SK-N-SH (cell line): ENCODE data around the gene ARHGAP8. TPM values are rescaled to one million over a fixed set of nuclear protein-coding genes. Genes with fewer than 3 reads are reported as not detected.

ENCODE experiments used
- CTCF ChIA-PET: fragments of 300-600, 350-600 bp; formaldehyde crosslinking; extraction: SDS; loops from one replicate; lab custom pipeline; 2021; lab: Yijun Ruan, JAX
- POLR2A ChIA-PET: fragments of 350-600 bp; sonication (Branson Sonifier 250); formaldehyde crosslinking; extraction: SDS; loops from one replicate; lab custom pipeline; 2020; ENCODE audit warnings: antibody characterized with exemption, inconsistent platforms; lab: Yijun Ruan, JAX
- DNase-seq: peaks from one replicate; pipeline ENCODE4 v3.0.0; 2012
- H2AFZ ChIP-seq: fragments of 200-600 bp; sonication (generic); 2 replicates; pipeline ENCODE4 v1.8.1; 2016; ENCODE audit warnings: antibody characterized with exemption, mild to moderate bottlenecking, low read depth
- H3F3A ChIP-seq: fragments of 200-600 bp; sonication (generic); replicated peaks from 2 replicates; pipeline ENCODE3; 2016; ENCODE audit warnings: antibody characterized with exemption, mild to moderate bottlenecking; ENCODE audit not compliant: insufficient read depth
- H3K27ac ChIP-seq, 2 experiments: fragments of 200-500 bp in 1 of 2; fragments of 200-600 bp in 1 of 2; sonication (Bioruptor generic) in 1 of 2; sonication (generic), shearing (Covaris generic) in 1 of 2; 2 replicates each; pipeline versions ENCODE4 v1.5.1 to v1.6.1; 2014 to 2016; ENCODE audit warnings: low read depth in 2 of 2, inconsistent platforms in 1 of 2, low read length in 1 of 2, mild to moderate bottlenecking in 1 of 2, mixed read lengths in 1 of 2
- H3K27me3 ChIP-seq: fragments of 200-600 bp; sonication (generic), shearing (Covaris generic); 2 replicates; pipeline ENCODE4 v1.6.1; 2016; ENCODE audit warnings: mixed run types; ENCODE audit not compliant: insufficient read depth
- H3K36me3 ChIP-seq, 2 experiments: fragments of 200-500 bp in 1 of 2; fragments of 200-600 bp in 1 of 2; sonication (Bioruptor generic) in 1 of 2; sonication (generic) in 1 of 2; replicated peaks in 1 of 2; 2 replicates each; pipeline versions ENCODE3 to v1.5.1; 2014 to 2016; ENCODE audit warnings: low read length in 1 of 2, mild to moderate bottlenecking in 1 of 2; ENCODE audit not compliant: insufficient read depth in 2 of 2, control insufficient read depth in 1 of 2
- H3K4me1 ChIP-seq, 2 experiments: fragments of 200-500 bp in 1 of 2; fragments of 200-600 bp in 1 of 2; sonication (Bioruptor generic) in 1 of 2; sonication (generic), shearing (Covaris generic) in 1 of 2; 2 replicates each; pipeline versions ENCODE4 v1.5.1 to v1.6.1; 2014 to 2016; ENCODE audit warnings: low read depth in 1 of 2, low read length in 1 of 2, mixed run types in 1 of 2; ENCODE audit not compliant: insufficient read depth in 2 of 2, control insufficient read depth in 1 of 2
- H3K4me2 ChIP-seq: fragments of 200-600 bp; sonication (generic), shearing (Covaris generic); 2 replicates; pipeline ENCODE4 v1.6.1; 2017; ENCODE audit warnings: mixed run types
- H3K4me3 ChIP-seq, 2 experiments: fragments of 200-500 bp in 1 of 2; fragments of 200-600 bp in 1 of 2; sonication (Bioruptor generic) in 1 of 2; sonication (generic), shearing (Covaris generic) in 1 of 2; 2 replicates each; pipeline versions ENCODE4 v1.5.1 to v1.8.1; 2014 to 2016; ENCODE audit warnings: low read depth in 2 of 2, inconsistent platforms in 1 of 2, low read length in 1 of 2, mild to moderate bottlenecking in 1 of 2, mixed read lengths in 1 of 2, moderate library complexity in 1 of 2
- H3K79me2 ChIP-seq: fragments of 200-600 bp; sonication (generic); 2 replicates; pipeline ENCODE4 v1.8.1; 2017; ENCODE audit warnings: mild to moderate bottlenecking; ENCODE audit not compliant: insufficient read depth
- H3K9ac ChIP-seq: fragments of 200-600 bp; sonication (generic); 2 replicates; pipeline ENCODE4 v1.6.1; 2017; ENCODE audit warnings: mixed run types
- H3K9me2 ChIP-seq: fragments of 200-600 bp; sonication (generic); 2 replicates; pipeline ENCODE4 v1.6.1; 2017; ENCODE audit warnings: mixed run types
- H3K9me3 ChIP-seq: fragments of 200-600 bp; sonication (generic); 2 replicates; pipeline ENCODE4 v1.6.1; 2017; ENCODE audit warnings: mixed run types, mild to moderate bottlenecking, moderate library complexity
- H4K20me1 ChIP-seq: fragments of 200-600 bp; sonication (generic); 2 replicates; pipeline ENCODE4 v1.6.1; 2017; ENCODE audit warnings: mild to moderate bottlenecking, mixed run types; ENCODE audit not compliant: insufficient read depth
- CHD2 ChIP-seq: fragments of 150-350 bp; IDR thresholded peaks from 2 replicates; pipeline ENCODE4 v1.6.1; 2018; ENCODE audit warnings: low read length; ENCODE audit not compliant: partially characterized antibody
- EP300 ChIP-seq, 2 experiments: IDR thresholded peaks; 2 replicates each; pipeline versions ENCODE4 v1.4.0 to v1.6.1; 2012; ENCODE audit warnings: borderline replicate concordance in 1 of 2, low read depth in 1 of 2, low read length in 1 of 2
- EZH2phosphoT487 ChIP-seq: fragments of 200-600 bp; sonication (generic); IDR thresholded peaks from 2 replicates; pipeline ENCODE4 v1.6.1; 2017; ENCODE audit warnings: low read depth, mixed run types, mild to moderate bottlenecking, antibody characterized with exemption, moderate library complexity, borderline replicate concordance
- FOSL2 ChIP-seq: IDR thresholded peaks from 2 replicates; pipeline ENCODE4 v1.4.0; 2012; ENCODE audit warnings: low read depth, mild to moderate bottlenecking, moderate library complexity, borderline replicate concordance
- GATA2 ChIP-seq: sonication (generic); formaldehyde crosslinking; IDR thresholded peaks from 2 replicates; pipeline ENCODE4 v1.5.0; 2020; ENCODE audit warnings: mild to moderate bottlenecking, missing genetic modification reagents
- IRF3 ChIP-seq: fragments of 150-350 bp; IDR thresholded peaks from 2 replicates; pipeline ENCODE4 v1.6.1; 2016; ENCODE audit warnings: mild to moderate bottlenecking, low read depth, low read length
- RAD21 ChIP-seq: IDR thresholded peaks from 2 replicates; pipeline ENCODE4 v1.6.1; 2012; ENCODE audit warnings: mild to moderate bottlenecking, low read length
- RCOR1 ChIP-seq: fragments of 150-350 bp; IDR thresholded peaks from 2 replicates; pipeline ENCODE4 v1.6.1; 2017; ENCODE audit warnings: antibody characterized with exemption, low read length
- RFX5 ChIP-seq: IDR thresholded peaks from 2 replicates; pipeline ENCODE4 v1.6.1; 2012; ENCODE audit warnings: mild to moderate bottlenecking, improper control_type of control experiment, low read length
- SMC3 ChIP-seq: IDR thresholded peaks from 2 replicates; pipeline ENCODE4 v1.6.1; 2012; ENCODE audit warnings: low read depth, low read length, improper control_type of control experiment
- TAF1 ChIP-seq: IDR thresholded peaks from 2 replicates; pipeline ENCODE4 v1.6.1; 2012; ENCODE audit warnings: low read depth, mild to moderate bottlenecking, low read length, moderate library complexity, borderline replicate concordance
- TEAD4 ChIP-seq: IDR thresholded peaks from 2 replicates; pipeline ENCODE4 v1.4.0; 2012; ENCODE audit warnings: mild to moderate bottlenecking, borderline replicate concordance; ENCODE audit not compliant: insufficient read depth
- USF2 ChIP-seq: fragments of 150-350 bp; IDR thresholded peaks from 2 replicates; pipeline ENCODE4 v1.6.1; 2017; ENCODE audit warnings: antibody characterized with exemption, low read length, low read depth, borderline replicate concordance
- YY1 ChIP-seq: IDR thresholded peaks from 2 replicates; pipeline ENCODE4 v1.4.0; 2012; ENCODE audit warnings: low read depth, mild to moderate bottlenecking
- WGBS: methylation state at CpG from one replicate; pipeline ENCODE4 v1.1.6; 2017; ENCODE audit warnings: low lambda C conversion rate; 5-methylcytosine and 5-hydroxymethylcytosine counted together
- polyA plus RNA-seq, 3 experiments: library from polyadenylated mRNA; depleted of rRNA; stranded (reverse); fragments of >200 nt; gene quantifications; 2 replicates each; pipeline ENCODE4 v1.2.3, GENCODE V29; 2012
- TF ChIP-seq, protein P1 (sequence below): fragments of 200-600 bp; sonication (generic); IDR thresholded peaks from 2 replicates; pipeline ENCODE4 v1.6.1; 2017; ENCODE audit warnings: antibody characterized with exemption, mild to moderate bottlenecking, moderate library complexity

The ARHGAP8 gene
- polyA plus RNA-seq, 1 of the 3 experiments (the other 2 are of a cell fraction): 0.08 TPM

GRCh38 chr22:44827666-44828190, 75.4 kb downstream of the ARHGAP8 start:
- H3K27me3 ChIP-seq: no peaks in the 10 kb centered on the region
- no peak overlapping the region for H3K4me3 ChIP-seq
- no peak for DNase-seq
- H4K20me1 ChIP-seq: no peaks in the 10 kb centered on the region
- TF ChIP-seq GATA2 (CRISPR knock-in tag) (0 out of 2 replicates have a peak, but pooled peaks have one; percentile 16), TAF1 (no peak)
- no peak overlapping the region for H3K4me2 ChIP-seq
- POLR2A ChIA-PET: no interaction called here
- CTCF ChIA-PET: interaction anchor here (0.7 to 3.1 kb wide), 12 partner anchors 11 to 269 kb away, joined by 3 to 12 read pairs (median 5); no protein-coding TSS in a partner anchor
- H3K9ac ChIP-seq: no peak overlapping the region
- WGBS: 72% methylated on average over 13 of the region's 16 CpGs
- no peaks in the 10 kb centered on the region for H3K79me2 ChIP-seq
- H3K27ac ChIP-seq: no peak overlapping the region
- no peaks in the 10 kb centered on the region for H3K9me2 ChIP-seq
- H3K36me3 ChIP-seq: no peaks in the 10 kb centered on the region
- H2AFZ ChIP-seq: no peak overlapping the region
- H3K9me3 ChIP-seq: no peaks in the 10 kb centered on the region
- H3K4me1 ChIP-seq: peaks cover 0 to 7% of the 10 kb centered on the region in 2 experiments; a peak in 1 of 4 replicates
- H3F3A ChIP-seq: no peaks in the 10 kb centered on the region

- Histone ChIP-seq H3K9me2 (no peaks in the 10 kb centered on the region), H2AFZ (no peak overlapping the region), H3K9me3 (no peaks in the 10 kb centered on the region), H4K20me1 (no peaks in the 10 kb centered on the region), H3K36me3 (no peaks in the 10 kb centered on the region), H3K4me2 (no peak overlapping the region), H3K4me1 (peaks cover 0 to 7% of the 10 kb centered on the region in 2 experiments; a peak in 1 of 4 replicates), H3K27ac (no peak overlapping the region), H3K27me3 (no peaks in the 10 kb centered on the region), H3F3A (no peaks in the 10 kb centered on the region), H3K9ac (no peak overlapping the region), H3K79me2 (no peaks in the 10 kb centered on the region), H3K4me3 (no peak overlapping the region)
- no peak for TF ChIP-seq CHD2
- TF ChIP-seq FOSL2: no peak
- TF ChIP-seq EP300 (IDR thresholded peaks at IDR 0.05; ENCODE audit: borderline replicate concordance in 1 of 2, low read depth in 1 of 2, low read length in 1 of 2): no peak
- TF ChIP-seq USF2: no peak
- TF ChIP-seq, protein P1, sequence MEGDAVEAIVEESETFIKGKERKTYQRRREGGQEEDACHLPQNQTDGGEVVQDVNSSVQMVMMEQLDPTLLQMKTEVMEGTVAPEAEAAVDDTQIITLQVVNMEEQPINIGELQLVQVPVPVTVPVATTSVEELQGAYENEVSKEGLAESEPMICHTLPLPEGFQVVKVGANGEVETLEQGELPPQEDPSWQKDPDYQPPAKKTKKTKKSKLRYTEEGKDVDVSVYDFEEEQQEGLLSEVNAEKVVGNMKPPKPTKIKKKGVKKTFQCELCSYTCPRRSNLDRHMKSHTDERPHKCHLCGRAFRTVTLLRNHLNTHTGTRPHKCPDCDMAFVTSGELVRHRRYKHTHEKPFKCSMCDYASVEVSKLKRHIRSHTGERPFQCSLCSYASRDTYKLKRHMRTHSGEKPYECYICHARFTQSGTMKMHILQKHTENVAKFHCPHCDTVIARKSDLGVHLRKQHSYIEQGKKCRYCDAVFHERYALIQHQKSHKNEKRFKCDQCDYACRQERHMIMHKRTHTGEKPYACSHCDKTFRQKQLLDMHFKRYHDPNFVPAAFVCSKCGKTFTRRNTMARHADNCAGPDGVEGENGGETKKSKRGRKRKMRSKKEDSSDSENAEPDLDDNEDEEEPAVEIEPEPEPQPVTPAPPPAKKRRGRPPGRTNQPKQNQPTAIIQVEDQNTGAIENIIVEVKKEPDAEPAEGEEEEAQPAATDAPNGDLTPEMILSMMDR: peak; percentile 53
- no peak for TF ChIP-seq RCOR1
- no peak for TF ChIP-seq RFX5
- no peak for TF ChIP-seq EZH2phosphoT487
- no peak for TF ChIP-seq TEAD4
- TF ChIP-seq IRF3: no peak
- peak; percentile 54 for TF ChIP-seq RAD21
- TF ChIP-seq SMC3: peak; percentile 23; the same call in 1 of the 2 replicates
- TF ChIP-seq YY1: no peak
- CTCF ChIA-PET: interaction anchor here (0.7 to 3.1 kb wide), 12 partner anchors 8 to 268 kb away, joined by 3 to 12 read pairs (median 5); no protein-coding TSS in a partner anchor
- DNase-seq: peak; percentile 87
- WGBS: 28% methylated on average over 8 of the region's 8 CpGs
- POLR2A ChIA-PET: no interaction called here
Observed at GRCh38 chr22:44828193-44828592, 75.8 kb downstream of the ARHGAP8 start.
